HTERT RPE-1 (cell line): ENCODE results near the gene HMX1.

Experiments
- in situ Hi-C: fragments of 300-500 bp; cut with MboI; formaldehyde crosslinking; loops from 4 replicates; pipeline ENCODE4 v1.14.3; 2020; ENCODE audit warnings: low sequenced_read_pairs

HMX1 gene

GRCh38 chr4:8871417-8872401 lies at the start of gene HMX1:
HMX1 (minus strand) TSS chr4:8871839; CDS start chr4:8871614, 225 bp downstream.
- in situ Hi-C loops = no loop called here

GRCh38 chr4:8920969-8921368 lies 49.3 kb upstream of the HMX1 start:
- in situ Hi-C loops = no loop called here

- in situ Hi-C loops = no loop called here
Measured at GRCh38 chr4:8920289-8920965, 48.8 kb upstream of the HMX1 start.

GRCh38 chr4:8919651-8920288 lies 48.1 kb upstream of the HMX1 start:
- in situ Hi-C loops = no loop called here

- in situ Hi-C loops = no loop called here
Measured at GRCh38 chr4:8917868-8918783, 46.5 kb upstream of the HMX1 start.

- in situ Hi-C loops = no loop called here
Measured at GRCh38 chr4:8917321-8917811, 45.7 kb upstream of the HMX1 start.

GRCh38 chr4:8916906-8917305 lies 45.3 kb upstream of the HMX1 start:
- in situ Hi-C loops = no loop called here

GRCh38 chr4:8916351-8916885 lies 44.8 kb upstream of the HMX1 start:
- in situ Hi-C loops = no loop called here

- in situ Hi-C loops = no loop called here
Measured at GRCh38 chr4:8915201-8916200, 43.9 kb upstream of the HMX1 start.

GRCh38 chr4:8914461-8915171 lies 43.0 kb upstream of the HMX1 start:
- in situ Hi-C loops = no loop called here

- in situ Hi-C loops = no loop called here
Measured at GRCh38 chr4:8913858-8914460, 42.3 kb upstream of the HMX1 start.

- in situ Hi-C loops = no loop called here
Measured at GRCh38 chr4:8913121-8913857, 41.6 kb upstream of the HMX1 start.

- in situ Hi-C loops = no loop called here
Measured at GRCh38 chr4:8912506-8912905, 40.9 kb upstream of the HMX1 start.

GRCh38 chr4:8912089-8912455 lies 40.4 kb upstream of the HMX1 start:
- in situ Hi-C loops = no loop called here

- in situ Hi-C loops = no loop called here
Measured at GRCh38 chr4:8911316-8912088, 39.9 kb upstream of the HMX1 start.

- in situ Hi-C loops = no loop called here
Measured at GRCh38 chr4:8910822-8911315, 39.2 kb upstream of the HMX1 start.
